PC-9 (cell line): Measurements from ENCODE around the gene CNTNAP2. TPM values are rescaled to one million over a fixed set of nuclear protein-coding genes. Genes with fewer than 3 reads are reported as not detected.

ENCODE experiments used
- BruUV-seq: library from RNA; stranded (reverse); fragments of 400-500 nt; replicated peaks from 2 replicates; lab custom pipeline; 2021; lab: Mats Ljungman, UMichigan
- CTCF ChIA-PET: fragments of 300-600 bp; sonication (Branson Sonifier 250); formaldehyde crosslinking; loops from one replicate; lab custom pipeline; 2022; ENCODE audit warnings: antibody characterized with exemption; lab: Charles Lee
- POLR2A ChIA-PET: fragments of 300-600 bp; sonication (Branson Sonifier 250); formaldehyde crosslinking; loops from one replicate; lab custom pipeline; 2022; ENCODE audit warnings: antibody characterized with exemption; ENCODE audit not compliant: unreplicated experiment; lab: Charles Lee
- DNase-seq, 2 experiments: peaks; one replicate each; pipeline versions ENCODE4 v3.0.0 to v3.0.0-alpha.2; 2015 to 2022; ENCODE audit warnings: mixed read lengths in 1 of 2
- H2AFZ ChIP-seq: fragments of 200-600 bp; sonication (generic); 2 replicates; pipeline ENCODE4 v1.8.1; 2017; ENCODE audit warnings: antibody characterized with exemption
- H3F3A ChIP-seq: fragments of 200-600 bp; sonication (generic); 2 replicates; pipeline ENCODE4 v1.8.1; 2017; ENCODE audit warnings: antibody characterized with exemption, mild to moderate bottlenecking, low read depth; ENCODE audit not compliant: insufficient read depth
- H3K27ac ChIP-seq: fragments of 200-600 bp; sonication (generic); 2 replicates; pipeline ENCODE4 v1.6.1; 2016; ENCODE audit warnings: mixed run types
- H3K27me3 ChIP-seq: fragments of 200-600 bp; sonication (generic); 2 replicates; pipeline ENCODE4 v1.6.1; 2016; ENCODE audit warnings: low read depth, mixed run types; ENCODE audit not compliant: insufficient read depth
- H3K36me3 ChIP-seq: fragments of 200-600 bp; sonication (generic); 2 replicates; pipeline ENCODE4 v1.6.1; 2016; ENCODE audit warnings: low read depth, mixed run types
- H3K4me1 ChIP-seq: fragments of 200-600 bp; sonication (generic); replicated peaks from 2 replicates; pipeline ENCODE4 v1.6.1; 2016; ENCODE audit warnings: mixed run types; ENCODE audit not compliant: insufficient read depth
- H3K4me2 ChIP-seq: fragments of 200-600 bp; sonication (generic); 2 replicates; pipeline ENCODE4 v1.6.1; 2017; ENCODE audit warnings: mixed run types
- H3K4me3 ChIP-seq: fragments of 200-600 bp; sonication (generic); 2 replicates; pipeline ENCODE4 v1.6.1; 2016; ENCODE audit warnings: mixed run types
- H3K79me2 ChIP-seq: fragments of 200-600 bp; sonication (generic); 2 replicates; pipeline ENCODE4 v1.6.1; 2017; ENCODE audit warnings: low read depth, mixed run types
- H3K9me2 ChIP-seq: fragments of 200-600 bp; sonication (generic); 2 replicates; pipeline ENCODE4 v1.8.1; 2017; ENCODE audit warnings: mild to moderate bottlenecking; ENCODE audit not compliant: insufficient read depth
- H3K9me3 ChIP-seq: fragments of 200-600 bp; sonication (generic); 2 replicates; pipeline ENCODE4 v1.8.1; 2016; ENCODE audit warnings: low read depth; ENCODE audit not compliant: insufficient read depth
- H4K20me1 ChIP-seq: fragments of 200-600 bp; sonication (generic); 2 replicates; pipeline ENCODE4 v1.8.1; 2017; ENCODE audit not compliant: insufficient read depth
- EZH2 ChIP-seq: fragments of 200-600 bp; sonication (generic); IDR thresholded peaks from 2 replicates; pipeline ENCODE4 v1.8.0; 2017; ENCODE audit warnings: antibody characterized with exemption, low read depth
- intact Hi-C: fragments of 100-400 bp; cut with micrococcal nuclease; formaldehyde crosslinking; loops from one replicate; pipeline ENCODE4 v1.10.0; 2022; ENCODE audit not compliant: unreplicated experiment
- total RNA-seq: library from RNA; stranded (reverse); gene quantifications from 2 replicates; pipeline ENCODE4 v1.2.3, GENCODE V29; 2021
- TF ChIP-seq, protein P1 (sequence below): fragments of 200-600 bp; sonication (generic); conservative IDR thresholded peaks from 2 replicates; pipeline ENCODE4 v1.6.1; 2017; ENCODE audit warnings: mixed run types, antibody characterized with exemption, mild to moderate bottlenecking, moderate library complexity

The CNTNAP2 gene
- total RNA-seq, 1 experiment from 2014 or later, result not detected

DNA sequence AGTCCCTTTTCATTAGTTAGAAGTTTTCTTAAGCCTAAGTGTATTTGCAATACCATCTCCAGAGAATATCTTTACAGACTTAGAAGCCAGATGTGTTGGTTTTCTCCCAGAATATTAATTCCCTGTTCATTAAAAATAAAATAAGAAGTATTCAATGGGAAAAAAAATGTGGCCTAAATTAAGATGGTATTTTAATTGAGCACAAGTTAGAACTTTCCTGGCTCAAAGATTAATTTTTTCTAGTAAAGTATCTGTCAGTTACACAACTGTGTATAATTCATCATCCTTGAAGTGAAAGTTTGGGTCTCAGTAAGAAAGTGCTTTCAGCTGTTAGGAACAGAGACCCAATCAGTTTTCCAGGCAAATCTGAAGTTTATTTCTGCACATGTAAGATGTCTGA, 1294.5 kb downstream of the CNTNAP2 start:
- Histone ChIP-seq H3K9me3 (no peaks in the 10 kb centered on the region), H3K27me3 (no peaks in the 10 kb centered on the region), H3K4me1 (no peaks in the 10 kb centered on the region), H3K4me2 (no peak overlapping the region), H4K20me1 (no peaks in the 10 kb centered on the region), H3F3A (no peaks in the 10 kb centered on the region), H3K9me2 (no peaks in the 10 kb centered on the region), H3K4me3 (no peak overlapping the region), H3K79me2 (no peaks in the 10 kb centered on the region), H3K27ac (no peak overlapping the region), H2AFZ (no peak overlapping the region), H3K36me3 (no peaks in the 10 kb centered on the region)
- ChIA-PET POLR2A (no interaction called here), CTCF (no interaction called here)
- intact Hi-C loops, result no loop called here
- no TSS peak for BruUV-seq
- no peak for DNase-seq
- TF ChIP-seq EZH2, result no peak
- TF ChIP-seq, protein P1, sequence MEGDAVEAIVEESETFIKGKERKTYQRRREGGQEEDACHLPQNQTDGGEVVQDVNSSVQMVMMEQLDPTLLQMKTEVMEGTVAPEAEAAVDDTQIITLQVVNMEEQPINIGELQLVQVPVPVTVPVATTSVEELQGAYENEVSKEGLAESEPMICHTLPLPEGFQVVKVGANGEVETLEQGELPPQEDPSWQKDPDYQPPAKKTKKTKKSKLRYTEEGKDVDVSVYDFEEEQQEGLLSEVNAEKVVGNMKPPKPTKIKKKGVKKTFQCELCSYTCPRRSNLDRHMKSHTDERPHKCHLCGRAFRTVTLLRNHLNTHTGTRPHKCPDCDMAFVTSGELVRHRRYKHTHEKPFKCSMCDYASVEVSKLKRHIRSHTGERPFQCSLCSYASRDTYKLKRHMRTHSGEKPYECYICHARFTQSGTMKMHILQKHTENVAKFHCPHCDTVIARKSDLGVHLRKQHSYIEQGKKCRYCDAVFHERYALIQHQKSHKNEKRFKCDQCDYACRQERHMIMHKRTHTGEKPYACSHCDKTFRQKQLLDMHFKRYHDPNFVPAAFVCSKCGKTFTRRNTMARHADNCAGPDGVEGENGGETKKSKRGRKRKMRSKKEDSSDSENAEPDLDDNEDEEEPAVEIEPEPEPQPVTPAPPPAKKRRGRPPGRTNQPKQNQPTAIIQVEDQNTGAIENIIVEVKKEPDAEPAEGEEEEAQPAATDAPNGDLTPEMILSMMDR, result no peak

DNA sequence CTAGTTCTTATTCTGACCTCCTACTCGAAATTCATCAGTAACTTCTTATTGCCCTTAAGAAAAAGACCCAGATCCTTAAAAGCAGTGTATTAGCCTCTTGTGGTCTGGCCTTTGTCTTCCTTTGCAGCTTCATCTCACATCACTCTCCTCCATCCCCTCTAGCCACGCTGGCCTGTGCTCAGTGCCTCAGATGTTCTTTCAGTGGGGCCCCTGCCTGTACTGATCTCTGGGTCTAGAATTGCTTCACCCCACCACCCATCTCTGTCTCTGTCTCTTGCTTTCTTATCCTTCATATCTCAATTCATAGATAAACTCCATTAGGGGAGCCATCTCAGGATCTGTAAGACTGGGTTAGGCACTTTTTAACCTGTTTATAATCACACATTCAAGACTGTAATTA, 1295.5 kb downstream of the CNTNAP2 start:
- CTCF ChIA-PET, result no interaction called here
- intact Hi-C loops, result no loop called here
- Histone ChIP-seq H3K4me3 (no peak overlapping the region), H3K79me2 (no peaks in the 10 kb centered on the region), H3K27me3 (no peaks in the 10 kb centered on the region), H3F3A (no peaks in the 10 kb centered on the region), H3K9me2 (no peaks in the 10 kb centered on the region), H3K27ac (no peak overlapping the region), H2AFZ (no peak overlapping the region), H3K36me3 (no peaks in the 10 kb centered on the region), H4K20me1 (no peaks in the 10 kb centered on the region), H3K4me1 (no peaks in the 10 kb centered on the region), H3K4me2 (no peak overlapping the region), H3K9me3 (no peaks in the 10 kb centered on the region)
- DNase-seq, result no peak
- BruUV-seq, result no TSS peak
- POLR2A ChIA-PET, result no interaction called here
- TF ChIP-seq, protein P1, result no peak
- TF ChIP-seq EZH2, result no peak

DNA sequence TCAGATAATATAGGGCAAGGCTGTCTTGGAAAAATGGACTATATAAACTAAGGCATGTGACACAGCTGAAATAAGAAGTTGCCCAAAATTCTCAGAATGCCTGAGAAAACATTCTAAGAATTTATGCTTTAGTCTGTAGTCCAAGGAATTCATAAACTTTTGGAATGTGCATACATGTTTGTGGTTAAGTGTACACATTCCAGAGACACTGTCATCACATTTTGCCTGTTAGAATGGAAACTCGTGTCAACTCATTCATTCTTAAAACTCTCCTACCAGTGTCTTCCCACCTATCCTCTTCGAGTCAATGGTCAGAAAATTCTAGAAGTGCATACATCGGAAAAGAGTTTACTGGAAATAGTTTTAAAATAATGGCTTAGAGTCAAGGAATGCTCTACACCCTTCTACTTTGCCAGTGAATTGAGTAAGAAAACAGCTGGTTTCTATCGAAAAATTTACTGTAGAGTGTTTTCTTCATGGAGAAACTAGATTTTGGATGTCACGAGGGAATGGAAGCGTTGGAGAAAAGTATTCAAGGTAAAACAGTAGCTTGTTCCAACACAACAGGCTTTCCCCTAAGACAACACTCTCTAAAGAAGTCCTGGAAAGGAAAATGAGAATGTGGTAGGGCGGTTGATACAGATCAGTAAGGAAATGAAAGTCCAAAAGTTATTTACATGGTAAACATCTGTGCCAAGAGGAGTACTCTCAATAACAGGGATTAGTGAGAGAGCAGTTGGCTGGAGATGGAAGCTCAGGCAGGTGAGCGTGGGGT, 1296.4 kb downstream of the CNTNAP2 start:
- Histone ChIP-seq H3K9me3 (no peaks in the 10 kb centered on the region), H4K20me1 (no peaks in the 10 kb centered on the region), H3K4me2 (no peak overlapping the region), H3K79me2 (no peaks in the 10 kb centered on the region), H3K4me1 (no peaks in the 10 kb centered on the region), H3K36me3 (no peaks in the 10 kb centered on the region), H3K27ac (no peak overlapping the region), H3K9me2 (no peaks in the 10 kb centered on the region), H3F3A (no peaks in the 10 kb centered on the region), H3K4me3 (no peak overlapping the region), H3K27me3 (no peaks in the 10 kb centered on the region), H2AFZ (no peak overlapping the region)
- BruUV-seq, result no TSS peak
- TF ChIP-seq EZH2, result no peak
- TF ChIP-seq, protein P1, result no peak
- DNase-seq, result no peak
- ChIA-PET POLR2A (no interaction called here), CTCF (no interaction called here)
- intact Hi-C loops, result no loop called here
